Pancreas (tissue), 10 donors: ENCODE measurements around the gene NCKIPSD. TPM values are rescaled to one million over a fixed set of nuclear protein-coding genes. Genes with fewer than 3 reads are reported as not detected.
A peak's percentile ranks its signal among the peaks of the same experiment; 100 is the strongest.

Experiments
- ATAC-seq, 4 donors: fragments of 200-7000 bp; cut with Tn5 transposase; one replicate each; pipeline versions ENCODE4 v1.8.0 to v1.9.1; 2020; ENCODE audit warnings: mild to moderate bottlenecking in 4 of 4, moderate library complexity in 4 of 4
- DNase-seq, 6 donors: peaks; one replicate each; pipeline ENCODE4 v3.0.0-alpha.2; 2020
- FAIRE-seq: peaks from 2 replicates; lab custom pipeline; 2012; peaks lifted over from hg19 to GRCh38; lab: Jason Lieb, UNC
- H3K27ac ChIP-seq, 4 donors: fragments of 200-600 bp; sonication (generic); 1 replicate in 3 of 4; 2 replicates in 1 of 4; pipeline versions ENCODE4 v1.5.0 to v1.8.0; 2020
- H3K27me3 ChIP-seq, 4 donors: fragments of 200-600 bp; one replicate each; pipeline ENCODE4 v1.8.0; 2021
- H3K36me3 ChIP-seq, 3 donors: fragments of 200-600 bp; sonication (generic) in 1 of 3; one replicate each; pipeline versions ENCODE4 v1.5.0 to v1.8.0; 2020 to 2021
- H3K4me1 ChIP-seq, 3 donors: fragments of 200-600 bp; one replicate each; pipeline ENCODE4 v1.8.0; 2021
- H3K4me3 ChIP-seq, 4 donors: fragments of 200-600 bp; sonication (generic) in 2 of 4; one replicate each; pipeline versions ENCODE4 v1.5.0 to v1.8.0; 2020 to 2021
- H3K9me3 ChIP-seq, 4 donors: fragments of 200-600 bp; one replicate each; pipeline ENCODE4 v1.8.0; 2021
- CTCF ChIP-seq, 4 donors: fragments of 200-600 bp; sonication (generic) in 3 of 4; IDR thresholded peaks; one replicate each; pipeline versions ENCODE4 v1.5.0 to v1.8.0; 2021; ENCODE audit warnings: antibody characterized with exemption in 4 of 4
- WGBS, 2 donors: extraction: QIAGEN DNeasy Blood & Tissue Kit; methylation state at CpG; one replicate each; pipeline ENCODE4 v1.1.7; 2013; 5-methylcytosine and 5-hydroxymethylcytosine counted together
- intact Hi-C, 3 donors: fragments of 100-400 bp; cut with DNase I; formaldehyde crosslinking; loops; one replicate each; pipeline versions ENCODE4 v1.11.1 to v1.14.2; 2022
- polyA plus RNA-seq, 2 donors: library from polyadenylated mRNA; stranded (reverse); fragments of 200-250 nt; gene quantifications; one replicate each; pipeline ENCODE4 v1.2.3, GENCODE V29; 2013
- total RNA-seq, 6 donors: library from RNA; stranded (reverse); fragmentation: NEBNext Ultra II Directional in 4 of 6; extraction: Animal tissue kit (Norgen Biotek cat#: 25700) in 4 of 6; gene quantifications; one replicate each; pipeline versions ENCODE4 v1.2.1 to v1.2.4, GENCODE V29; 2021 to 2023
- donor health status: healthy with polysubstance abuse.
- donor health status: DM: no; HTN: no; CAD: no; lungs with moderate emphysema.
- donor health status: DM: no; HTN: no; CAD: no.
- donor health status: control.
- donor health status: control.
- donor health status: Bipolar disorder and iron deficiency.
- donor health status: DM: yes; HTN: yes; CAD: no.
- donor health status: DM: no; HTN: no; CAD: no.
- donor health status: DM: no; HTN: no; CAD: no.
- donor health status: DM: yes; HTN: yes; CAD: no.

The NCKIPSD gene
- total and polyA plus RNA-seq, 8 donors: 5.4 to 17.0 (median 7.5) TPM

- H3K27ac ChIP-seq: no peak overlapping the region
- peaks cover 0 to 6% (median 0%) of the 10 kb centered on the region in 3 donors for H3K4me1 ChIP-seq
- FAIRE-seq (no peak), DNase-seq (peak; percentile 49 to 91 (median 78)), ATAC-seq (peak; percentile 55 to 79 (median 64))
- WGBS, 2 donors: 3 to 4% methylated on average over 58 to 67 of the region's 67 CpGs
- H3K36me3 ChIP-seq: no peaks in the 10 kb centered on the region
- peak overlapping the region; percentile 16 to 50 (median 28) for H3K4me3 ChIP-seq
- no peak for TF ChIP-seq CTCF (IDR thresholded peaks at IDR 0.05)
- no peaks in the 10 kb centered on the region for H3K9me3 ChIP-seq
- intact Hi-C loops: no loop called here
- H3K27me3 ChIP-seq: peaks cover 0 to 4% (median 2%) of the 10 kb centered on the region in 4 donors
Observed at GRCh38 chr3:48661501-48662144, 24.1 kb downstream of the NCKIPSD start.

GRCh38 chr3:48660800-48661400 lies 24.8 kb downstream of the NCKIPSD start:
- H3K9me3 ChIP-seq: no peaks in the 10 kb centered on the region
- no peak for TF ChIP-seq CTCF (IDR thresholded peaks at IDR 0.05)
- H3K4me1 ChIP-seq: peaks cover 0 to 6% (median 0%) of the 10 kb centered on the region in 3 donors
- H3K27me3 ChIP-seq: peaks cover 0 to 4% (median 2%) of the 10 kb centered on the region in 4 donors
- no peak overlapping the region for H3K27ac ChIP-seq
- FAIRE-seq: no peak
- intact Hi-C loops: no loop called here
- ATAC-seq: no peak
- no peaks in the 10 kb centered on the region for H3K36me3 ChIP-seq
- H3K4me3 ChIP-seq: peak overlapping the region in 1 of 4 donors; percentile 50
- peak in 1 of 6 donors; percentile 74 for DNase-seq
- WGBS, 2 donors: 37 to 43% methylated on average over 46 to 61 of the region's 61 CpGs

GRCh38 chr3:48656841-48657281 lies 28.9 kb downstream of the NCKIPSD start:
- DNase-seq: peak in 1 of 6 donors; percentile 72
- ATAC-seq: no peak
- Histone ChIP-seq H3K4me1 (peaks cover 0 to 4% (median 0%) of the 10 kb centered on the region in 3 donors), H3K4me3 (peak overlapping the region in 3 of 4 donors; percentile 42 to 52 (median 52)), H3K9me3 (no peaks in the 10 kb centered on the region), H3K36me3 (no peaks in the 10 kb centered on the region), H3K27ac (peak overlapping the region in 3 of 4 donors; percentile 31 to 70 (median 68)), H3K27me3 (peaks cover 0 to 4% (median 0%) of the 10 kb centered on the region in 4 donors)
- intact Hi-C loops: no loop called here
- WGBS, 2 donors: 47 to 58% methylated on average over 45 of the region's 45 CpGs
- no peak for TF ChIP-seq CTCF (IDR thresholded peaks at IDR 0.05)
- no peak for FAIRE-seq

GRCh38 chr3:48656061-48656840 lies 29.5 kb downstream of the NCKIPSD start:
- 2 to 4% methylated on average over 63 to 94 of the region's 94 CpGs for WGBS, 2 donors
- FAIRE-seq (no peak), ATAC-seq (peak; percentile 90 to 94 (median 93)), DNase-seq (peak; percentile 79 to 93 (median 88))
- H3K27me3 ChIP-seq: peaks cover 0 to 4% (median 0%) of the 10 kb centered on the region in 4 donors
- no peaks in the 10 kb centered on the region for H3K36me3 ChIP-seq
- peaks cover 0 to 3% (median 0%) of the 10 kb centered on the region in 3 donors for H3K4me1 ChIP-seq
- intact Hi-C loops: no loop called here
- peak overlapping the region; percentile 3 to 70 (median 50) for H3K27ac ChIP-seq
- TF ChIP-seq CTCF (IDR thresholded peaks at IDR 0.05): peak; percentile 59 to 72 (median 66)
- H3K4me3 ChIP-seq: peak overlapping the region; percentile 42 to 59 (median 52)
- H3K9me3 ChIP-seq: no peaks in the 10 kb centered on the region
